ENCODE measurements around the gene ZDHHC17.
"Not testable (repeated sequence)": the region's sequence is repeated elsewhere in the genome, so short reads cannot be mapped to it uniquely, and the experiment has no call there.

Gene ZDHHC17

DNA sequence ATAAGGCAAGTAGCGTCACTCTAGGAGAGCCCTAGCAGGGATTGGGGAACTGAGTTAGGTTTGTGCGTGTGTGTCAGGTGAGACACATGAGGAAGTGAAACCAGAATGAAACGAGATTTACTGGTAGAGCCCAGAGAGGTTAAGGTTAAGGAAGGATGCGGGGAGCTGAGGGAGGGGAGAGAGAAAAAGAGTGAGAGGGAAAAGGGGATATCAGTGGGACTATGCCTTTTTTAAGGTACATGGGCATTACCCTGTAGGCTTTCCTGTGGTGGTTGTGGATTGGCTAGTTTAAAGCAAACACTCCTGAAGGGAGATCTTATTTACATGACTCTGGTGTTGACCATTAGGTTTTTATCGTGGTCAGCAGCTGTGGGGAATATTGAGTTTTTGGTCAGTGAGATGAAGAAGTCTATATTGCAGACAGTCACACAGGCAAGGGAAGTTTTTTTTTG, 13.9 kb downstream of the ZDHHC17 start:
- DNase-seq = no peak

DNA sequence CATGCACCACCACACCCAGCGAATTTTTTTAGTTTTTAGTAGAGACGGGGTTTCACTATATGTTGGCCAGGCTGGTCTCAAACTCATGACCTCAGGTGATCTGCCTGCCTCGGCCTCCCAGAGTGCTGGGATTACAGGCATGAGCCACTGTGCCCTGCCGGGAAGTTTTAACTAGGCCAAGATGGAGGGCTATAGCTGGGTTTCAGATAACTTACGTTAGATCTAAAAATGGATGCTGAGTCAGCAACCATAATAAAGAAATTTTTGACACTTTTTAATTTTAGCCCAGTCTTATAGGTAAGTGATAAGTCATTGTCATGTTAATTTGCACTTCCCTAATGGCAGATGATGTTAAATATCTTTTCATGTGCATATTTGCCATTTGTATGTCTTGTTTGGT, 14.4 kb downstream of the ZDHHC17 start:
- no peak for DNase-seq

- not testable (repeated sequence) for DNase-seq
Observed at GRCh38 chr12:76779310-76779709, 15.4 kb downstream of the ZDHHC17 start.

- DNase-seq = peak; percentile 79
Observed at GRCh38 chr12:76781321-76781720, 17.4 kb downstream of the ZDHHC17 start.

GRCh38 chr12:76782526-76782925, 18.6 kb downstream of the ZDHHC17 start:
- DNase-seq = no peak

- no peak for DNase-seq
Observed at GRCh38 chr12:76784600-76785051, 20.7 kb downstream of the ZDHHC17 start.

DNA sequence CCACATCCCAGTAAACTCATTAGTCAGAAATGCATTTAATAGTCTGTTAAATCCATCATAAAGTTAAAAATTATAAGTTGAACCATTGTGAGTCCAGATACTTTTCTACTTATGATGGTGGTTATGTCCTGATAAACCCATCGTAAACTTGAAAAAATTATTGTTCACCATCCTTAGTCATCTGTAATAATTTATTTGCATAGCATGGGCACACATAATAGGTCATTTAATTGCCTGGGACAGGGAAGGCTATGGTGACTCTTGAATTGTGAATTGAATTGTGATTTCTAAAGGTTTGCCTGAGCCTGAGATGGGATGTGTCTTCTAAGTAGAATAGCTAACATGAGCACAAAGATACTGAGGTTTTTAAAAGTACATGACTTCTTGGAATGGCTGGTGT, 21.5 kb downstream of the ZDHHC17 start:
- DNase-seq = no peak

DNA sequence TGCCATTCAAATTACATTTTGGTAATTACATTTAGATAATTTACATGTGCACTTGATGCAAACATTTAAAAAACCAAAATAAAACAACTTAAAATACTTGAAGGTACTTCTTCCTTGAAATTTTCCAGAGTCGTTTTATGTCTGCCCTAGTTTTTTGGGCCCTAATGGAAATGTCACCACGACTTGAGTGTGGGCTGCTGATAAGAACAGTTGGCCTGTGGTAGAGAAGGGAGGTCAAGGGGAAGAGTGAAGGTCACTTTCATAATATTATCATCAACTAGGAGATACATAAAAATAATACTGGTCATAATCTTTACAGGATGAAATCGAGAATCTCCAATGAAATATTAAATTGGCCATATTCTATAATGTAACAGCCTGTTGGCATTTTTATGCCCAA, 23.1 kb downstream of the ZDHHC17 start:
- peak; percentile 40 for DNase-seq

DNA sequence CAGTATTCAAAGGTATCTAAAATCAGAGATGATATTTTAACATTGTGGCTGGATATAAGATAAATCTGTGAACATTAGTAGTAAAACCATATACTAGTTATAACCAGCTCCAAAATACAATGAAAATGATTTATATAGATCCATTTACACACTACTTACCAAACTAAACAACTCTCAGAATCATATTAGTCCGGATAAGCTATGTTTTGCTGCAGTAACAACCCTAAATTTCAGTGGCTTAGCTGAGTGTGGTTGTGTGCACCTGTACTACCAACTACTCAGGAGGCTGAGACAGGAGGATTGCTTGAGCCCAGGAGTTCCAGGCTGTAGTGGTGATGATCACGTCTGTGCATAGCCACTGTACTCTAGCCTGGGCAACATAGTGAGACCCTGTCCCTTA, 23.8 kb downstream of the ZDHHC17 start:
- no peak for DNase-seq

GRCh38 chr12:76789335-76790050, 25.6 kb downstream of the ZDHHC17 start:
- DNase-seq = no peak

GRCh38 chr12:76790564-76791552, 26.9 kb downstream of the ZDHHC17 start:
- peak; percentile 80 for DNase-seq

- DNase-seq = no peak
Observed at GRCh38 chr12:76792828-76793227, 28.9 kb downstream of the ZDHHC17 start.

DNA sequence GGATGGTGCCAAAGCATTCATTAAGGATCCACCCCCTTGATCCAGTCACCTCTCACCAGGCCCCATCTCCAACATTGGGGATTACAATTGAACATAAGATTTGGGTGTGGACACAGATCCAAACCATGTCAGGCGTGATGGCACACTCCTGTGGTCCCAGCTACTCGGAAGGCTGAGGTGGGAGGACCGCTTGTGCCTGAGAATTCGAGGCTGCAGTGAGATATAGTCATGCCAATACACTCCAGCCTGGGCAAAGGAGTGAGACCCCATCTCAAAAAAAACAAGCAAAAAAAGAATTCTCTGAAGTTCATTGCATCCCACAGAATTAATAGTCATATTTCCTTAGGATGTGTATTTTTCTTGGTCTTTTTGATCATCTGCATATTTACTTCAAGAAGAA, 34.9 kb downstream of the ZDHHC17 start:
- DNase-seq = no peak

- no peak for DNase-seq
Observed at GRCh38 chr12:76799362-76799761, 35.4 kb downstream of the ZDHHC17 start.

GRCh38 chr12:76802060-76802459, 38.1 kb downstream of the ZDHHC17 start:
- no peak for DNase-seq

DNA sequence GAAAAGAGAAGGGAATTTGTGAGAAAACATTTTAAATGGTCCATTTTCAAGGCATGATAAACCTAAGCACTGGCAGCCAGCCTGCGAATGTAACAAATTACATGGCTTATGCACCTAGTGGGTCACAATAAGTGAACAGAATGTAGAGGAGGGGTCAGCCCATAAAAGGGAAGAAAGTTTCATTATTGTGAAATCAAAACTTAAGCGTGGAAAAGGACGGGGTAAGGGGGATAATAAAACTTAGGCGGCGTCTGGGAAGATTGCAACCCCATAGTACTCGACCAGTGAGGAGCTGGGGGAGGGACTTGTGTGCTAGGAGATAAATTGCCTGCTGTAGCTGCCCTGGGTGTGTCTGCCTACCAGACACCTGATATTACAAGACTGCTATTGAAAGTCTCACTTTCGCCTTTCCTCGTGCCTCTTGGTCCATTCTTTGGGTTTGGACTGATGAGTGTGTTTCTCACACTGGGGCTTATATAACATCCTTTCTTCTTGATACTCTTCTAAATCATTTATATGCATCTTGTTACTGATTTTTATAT, 40.6 kb downstream of the ZDHHC17 start:
- DNase-seq = peak; percentile 45

GRCh38 chr12:76810671-76811419, 46.9 kb downstream of the ZDHHC17 start:
- no peak for DNase-seq

DNA sequence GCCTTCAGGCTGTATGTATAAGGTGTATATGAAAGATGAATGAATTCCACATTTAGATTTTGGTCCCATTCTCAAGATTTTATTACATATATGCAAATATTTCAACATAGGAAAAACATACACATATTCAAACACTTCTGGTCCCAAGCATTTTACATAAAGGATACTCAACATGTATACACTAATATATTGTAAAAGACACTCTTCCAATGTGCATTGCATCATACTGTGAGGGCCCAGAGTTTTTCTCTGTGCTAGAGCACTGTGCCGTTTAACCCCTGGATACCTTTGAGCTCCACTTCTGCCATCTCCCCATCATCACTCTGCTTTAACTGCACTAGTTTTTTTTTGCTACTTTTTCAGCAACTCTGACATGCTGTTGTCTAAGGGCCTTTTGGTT, 48.1 kb downstream of the ZDHHC17 start:
- no peak for DNase-seq

DNA sequence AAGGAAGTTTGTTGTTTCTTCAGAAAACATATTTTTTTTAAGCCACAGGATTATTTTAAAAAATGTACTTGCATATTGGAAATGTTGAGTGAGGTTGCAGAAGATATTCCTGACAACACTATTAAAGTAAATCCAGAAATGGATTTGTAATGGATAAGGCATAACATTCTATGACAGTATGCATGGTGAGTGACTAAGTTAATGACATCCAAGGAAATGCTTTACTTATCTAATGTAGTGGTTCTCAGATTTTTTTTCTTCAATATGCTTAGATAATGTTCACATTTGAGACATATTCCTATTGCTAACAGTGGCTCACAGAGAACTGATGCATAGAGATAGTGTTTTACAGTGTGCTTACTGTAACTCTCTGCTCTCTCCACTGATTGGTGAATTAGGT, 49.4 kb downstream of the ZDHHC17 start:
- DNase-seq = no peak

DNA sequence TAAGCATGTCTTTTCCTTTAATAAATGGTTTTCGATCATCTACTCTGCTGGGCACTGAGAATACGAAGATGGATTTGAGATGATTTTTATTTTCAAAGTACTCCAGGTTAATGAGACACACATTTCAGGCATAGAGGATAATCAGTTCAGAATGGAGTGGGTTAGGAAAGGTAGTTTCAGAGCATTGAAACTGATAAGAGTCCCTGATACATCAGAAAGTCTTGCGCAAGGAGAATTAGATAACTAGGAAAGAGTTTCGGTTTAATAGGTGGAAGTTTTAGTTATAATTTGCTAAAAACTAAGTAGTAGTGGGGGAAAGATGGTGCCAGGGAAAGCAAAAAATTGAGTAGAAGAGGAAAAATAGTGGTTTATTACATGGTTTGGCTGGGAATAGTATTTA, 50.1 kb downstream of the ZDHHC17 start:
- DNase-seq = no peak

GRCh38 chr12:76820888-76821482, 57.1 kb downstream of the ZDHHC17 start:
- DNase-seq = peak; percentile 52

- DNase-seq = no peak
Observed at GRCh38 chr12:76830436-76830835, 66.5 kb downstream of the ZDHHC17 start.

All from hematopoietic multipotent progenitor cell treated with erythropoietin and hydrocortisone succinate and interleukin-3 and kit ligand, for 6 days (in vitro differentiated cells).